ENCODE data around the gene TMEM186.
"Not testable (repeated sequence)": the region's sequence is repeated elsewhere in the genome, so short reads cannot be mapped to it uniquely, and the experiment has no call there.

The TMEM186 gene

DNA sequence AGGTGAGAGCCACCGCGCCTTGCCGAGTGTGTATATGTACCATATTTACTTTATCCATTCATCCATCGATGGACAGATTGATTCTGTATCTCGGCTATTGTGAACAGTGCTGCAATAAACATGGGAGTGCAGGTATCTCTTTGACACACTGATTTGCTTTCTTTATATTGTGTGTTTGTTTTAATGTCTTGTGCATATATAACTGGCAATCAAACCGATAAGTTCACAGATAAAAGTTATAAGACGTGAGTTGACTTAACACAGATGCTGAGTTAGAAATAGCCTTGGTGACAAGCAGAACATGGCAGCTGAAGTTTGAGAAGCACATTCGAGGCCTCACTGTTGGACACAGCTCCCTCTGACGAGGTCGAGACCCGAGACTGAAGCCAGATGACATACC, 23.2 kb downstream of the TMEM186 start:
- DNase-seq (ENCODE audit: low read depth in 2 of 2): no peak

DNA sequence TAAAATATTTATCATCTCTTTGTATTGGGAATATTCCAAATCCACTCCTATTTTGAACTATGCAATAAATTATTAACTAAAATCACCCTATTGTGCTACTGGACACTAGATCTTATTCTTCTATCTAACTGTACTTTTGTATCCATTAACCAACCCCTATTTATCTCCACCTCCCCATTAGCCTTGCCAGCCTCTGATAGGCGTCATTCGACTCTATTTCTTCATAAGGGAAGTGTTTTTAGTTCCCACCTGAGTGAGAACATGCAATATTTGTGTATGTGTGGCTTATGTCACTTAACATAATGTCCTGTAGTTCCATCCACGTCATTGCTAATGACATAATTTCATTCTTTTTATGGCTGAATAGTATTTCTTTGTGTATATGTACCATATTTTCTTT, 23.9 kb downstream of the TMEM186 start:
- no peak for DNase-seq (ENCODE audit: low read depth in 2 of 2)

GRCh38 chr16:8768692-8769091, 28.7 kb downstream of the TMEM186 start:
- DNase-seq (ENCODE audit: low read depth in 2 of 2): no peak

- DNase-seq (ENCODE audit: low read depth in 2 of 2): no peak
Measured at GRCh38 chr16:8768283-8768682, 29.2 kb downstream of the TMEM186 start.

DNA sequence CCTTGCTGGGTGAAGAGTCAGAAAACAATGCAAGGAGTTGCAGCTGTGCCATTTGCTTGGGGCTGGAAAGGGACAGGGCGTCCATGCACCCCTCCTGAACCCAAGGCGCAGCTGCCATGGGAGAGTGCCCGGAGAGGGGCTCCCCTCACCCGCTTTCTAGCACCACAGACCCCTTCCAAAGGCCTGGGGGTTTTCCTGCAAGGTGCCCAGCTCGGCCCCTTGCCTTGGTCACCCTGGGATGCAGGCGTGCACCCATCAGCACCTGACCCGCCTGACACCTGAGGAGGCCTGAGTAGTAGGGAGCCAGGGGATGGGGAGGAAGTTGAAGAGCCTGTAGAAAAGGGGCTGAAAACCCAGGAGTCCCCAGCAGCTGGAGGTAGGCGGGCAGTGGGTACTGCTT, 30.3 kb downstream of the TMEM186 start:
- no peak for DNase-seq (ENCODE audit: low read depth in 2 of 2)

DNA sequence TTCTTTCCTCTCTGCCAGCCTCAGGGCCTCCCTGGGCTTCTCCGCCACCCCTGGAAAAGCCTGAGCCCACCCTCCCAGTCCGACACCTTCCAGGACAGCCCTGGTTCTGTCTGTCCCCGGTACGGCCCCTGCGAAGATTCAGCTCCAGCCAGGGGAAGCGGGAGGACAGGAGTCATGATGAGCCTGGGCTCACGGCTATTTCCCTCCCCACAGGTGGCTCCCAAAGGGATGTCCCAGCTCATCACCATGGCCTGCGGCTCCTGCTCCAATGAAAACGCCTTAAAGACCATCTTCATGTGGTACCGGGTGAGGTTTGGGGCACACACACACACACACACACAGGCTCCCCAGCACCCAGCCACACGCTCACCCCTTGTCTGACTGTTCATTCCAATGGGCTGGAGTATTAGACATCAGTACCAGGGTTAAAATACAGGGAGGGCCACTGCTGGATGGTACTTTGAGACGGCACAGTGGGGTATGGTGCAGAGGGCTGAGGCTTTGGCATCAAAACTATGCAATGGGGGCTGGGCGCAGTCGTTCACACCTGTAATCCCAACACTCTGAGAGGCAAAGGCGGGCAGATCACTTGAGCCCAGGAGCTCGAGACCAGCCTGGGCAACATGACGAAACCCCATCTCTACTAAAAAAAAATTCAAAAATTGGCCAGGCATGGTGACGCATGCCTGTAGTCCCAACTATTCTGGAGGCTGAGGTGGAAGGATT, 32.8 kb downstream of the TMEM186 start:
- DNase-seq (ENCODE audit: low read depth in 2 of 2): no peak

DNA sequence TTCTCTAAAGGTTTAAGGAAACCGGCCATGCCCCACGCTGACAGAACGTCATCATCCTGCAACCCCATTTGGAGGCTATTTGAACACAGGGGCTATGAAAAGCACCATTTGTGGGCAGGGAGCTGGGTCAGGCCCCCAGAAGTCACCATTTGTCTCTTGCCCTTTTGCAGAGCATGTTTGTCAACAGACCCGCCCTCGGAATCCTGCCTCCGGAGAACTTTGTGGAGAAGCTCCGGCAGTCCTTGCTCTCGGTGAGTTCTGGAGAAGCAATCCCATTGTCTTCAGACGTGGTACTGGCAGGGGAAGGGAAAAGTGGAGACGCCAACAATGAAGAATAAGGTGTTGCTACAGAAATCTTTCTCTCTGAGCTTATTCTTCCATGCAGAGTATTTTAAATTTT, 33.5 kb downstream of the TMEM186 start:
- DNase-seq (ENCODE audit: low read depth in 2 of 2): no peak

- no peak for DNase-seq (ENCODE audit: low read depth in 2 of 2)
Measured at GRCh38 chr16:8763083-8763482, 34.4 kb downstream of the TMEM186 start.

DNA sequence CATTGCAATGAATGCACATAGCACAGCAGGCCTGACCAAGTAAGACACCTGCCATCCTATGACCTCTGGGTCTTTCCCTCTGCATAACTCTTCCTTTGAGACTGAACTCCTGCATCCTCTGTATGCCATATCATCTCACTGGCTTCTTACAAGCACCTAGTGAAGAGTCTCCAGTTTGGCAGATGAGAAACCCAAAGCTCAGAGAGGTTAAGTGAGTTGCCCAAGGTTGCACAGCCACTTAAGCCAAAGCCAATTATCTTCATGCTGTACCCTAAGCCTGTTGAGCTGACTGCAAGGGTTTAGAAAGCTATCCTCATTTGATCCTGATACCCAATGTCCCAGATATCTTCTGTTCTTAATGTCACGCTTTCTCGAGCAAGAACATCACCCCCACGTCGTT, 35.2 kb downstream of the TMEM186 start:
- DNase-seq (ENCODE audit: low read depth in 2 of 2): no peak

DNA sequence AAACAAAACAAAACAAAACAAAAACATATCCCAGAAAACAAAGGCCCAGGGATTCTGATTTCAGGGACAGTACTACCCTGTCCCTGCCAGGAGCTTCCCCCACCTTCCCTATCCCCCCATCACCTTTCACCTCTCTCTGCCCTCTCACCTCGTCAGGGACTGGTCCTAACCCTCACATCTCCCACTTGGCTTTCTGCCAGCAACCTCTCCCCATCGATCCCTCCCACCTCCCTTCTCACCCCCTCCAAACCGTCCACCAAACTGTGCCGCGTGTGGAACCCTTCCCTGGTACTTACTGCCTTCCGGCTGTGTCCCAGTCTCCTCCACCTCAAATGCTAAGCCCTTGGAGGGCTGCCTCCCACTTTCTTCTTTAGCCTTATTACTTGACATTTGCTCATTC, 36.4 kb downstream of the TMEM186 start:
- DNase-seq (ENCODE audit: low read depth in 2 of 2): no peak

DNA sequence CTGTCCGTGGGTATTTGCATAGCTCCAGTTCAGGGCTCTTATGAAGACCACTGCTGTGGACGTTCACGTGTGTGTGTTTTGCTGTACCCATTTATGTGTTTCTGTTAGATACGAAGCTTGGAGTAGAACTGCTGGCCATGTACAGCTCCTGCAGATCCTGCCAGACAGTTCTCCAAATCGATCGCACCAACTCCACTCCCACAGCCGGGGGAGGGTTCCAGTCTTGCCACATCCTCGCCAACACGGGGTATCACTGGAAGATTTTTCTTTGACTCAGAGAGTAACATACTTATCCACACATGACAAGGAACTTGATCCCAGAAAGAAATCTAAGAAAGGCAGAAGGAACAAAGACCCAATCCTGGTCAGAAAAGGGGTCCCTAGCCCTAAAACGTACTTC, 37.4 kb downstream of the TMEM186 start:
- DNase-seq (ENCODE audit: low read depth in 2 of 2): no peak

DNA sequence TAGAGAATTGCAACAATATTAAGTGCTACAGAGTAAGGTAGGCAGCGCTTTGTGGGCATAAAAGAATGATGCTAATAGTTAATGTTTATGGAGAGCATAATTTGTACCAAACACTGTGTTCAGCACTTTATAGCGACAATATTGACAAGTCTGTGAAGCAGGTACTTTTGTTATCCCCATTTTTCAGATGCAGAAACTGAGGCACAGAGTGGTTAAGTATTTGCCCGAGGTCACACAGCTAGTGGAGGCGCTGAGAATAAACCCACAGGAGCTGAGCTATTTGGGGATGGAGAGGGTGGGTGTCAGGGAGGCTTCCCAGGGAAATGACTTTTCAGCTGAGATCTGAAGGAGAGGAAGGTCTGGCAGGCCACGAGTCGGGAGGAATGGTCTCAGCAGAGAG, 39.4 kb downstream of the TMEM186 start:
- DNase-seq (ENCODE audit: low read depth in 2 of 2): no peak

DNA sequence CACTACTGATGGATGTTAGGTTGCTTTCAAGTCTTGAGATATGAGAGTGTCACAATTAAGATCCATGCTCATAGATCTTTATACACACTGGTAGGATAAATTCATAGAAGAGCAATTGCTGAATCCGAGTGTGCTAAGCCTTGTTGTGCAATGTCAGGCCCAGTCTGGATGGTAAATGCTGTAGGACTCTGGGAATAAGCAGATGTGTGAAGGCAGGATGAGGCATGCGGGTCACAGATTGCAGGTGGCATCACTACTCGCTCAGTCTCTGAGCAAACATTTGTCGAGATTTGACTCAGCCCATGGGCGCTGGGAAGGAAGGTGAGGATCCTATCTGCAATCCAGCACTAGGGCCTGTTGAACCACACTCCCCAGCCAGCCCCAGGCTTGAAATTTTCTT, 40.7 kb downstream of the TMEM186 start:
- no peak for DNase-seq (ENCODE audit: low read depth in 2 of 2)

DNA sequence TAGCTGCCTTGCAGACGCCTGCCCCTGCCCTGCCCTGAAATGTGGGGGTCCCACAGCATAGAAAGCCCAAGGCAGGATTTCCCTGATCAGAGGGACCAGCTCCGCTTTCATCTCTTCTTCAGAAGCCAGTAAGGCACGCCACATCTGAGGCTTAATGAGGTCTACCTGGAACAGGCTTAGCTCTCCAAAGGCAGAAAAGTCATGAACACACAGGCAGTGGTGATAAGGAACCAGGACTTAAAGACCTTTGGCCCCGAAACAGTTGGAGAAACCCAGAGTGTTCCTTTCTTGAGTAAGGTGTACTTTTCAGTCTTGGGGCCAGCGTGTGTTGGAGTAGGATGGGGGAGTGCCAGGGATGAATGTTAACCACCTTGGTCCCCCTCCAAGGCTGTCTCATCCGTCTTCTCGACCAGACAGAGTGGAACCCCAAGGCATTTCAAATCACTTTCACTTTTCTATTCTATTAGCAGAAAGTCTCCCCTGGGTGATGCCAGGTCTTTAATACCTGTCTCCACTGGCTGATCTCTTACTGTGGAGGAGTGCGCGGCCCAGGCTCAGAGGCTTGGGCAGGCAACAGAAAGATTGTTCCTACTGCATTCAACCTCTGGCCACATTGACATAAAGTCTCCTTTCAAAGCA, 43.9 kb downstream of the TMEM186 start:
- DNase-seq (ENCODE audit: low read depth in 2 of 2): no peak

DNA sequence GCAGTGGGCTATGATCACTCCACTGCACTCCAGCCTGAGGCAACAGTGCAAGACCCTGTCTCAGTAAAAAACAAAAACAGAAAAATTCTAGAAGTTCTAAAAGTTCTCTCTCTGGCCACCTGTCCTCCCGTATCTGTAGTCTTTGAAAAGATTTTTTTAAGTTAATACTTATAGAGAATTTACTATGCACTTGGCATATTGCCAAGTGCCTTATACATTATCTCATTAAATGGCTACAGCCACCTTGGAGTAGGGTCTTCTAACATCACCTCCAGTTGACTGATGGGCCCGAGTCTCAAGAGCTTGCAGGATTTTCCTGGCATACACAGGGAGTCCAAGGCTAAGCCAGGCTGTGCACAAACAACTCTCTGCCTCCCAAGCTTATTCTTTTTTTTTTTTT, 44.7 kb downstream of the TMEM186 start:
- no peak for DNase-seq (ENCODE audit: low read depth in 2 of 2)

DNA sequence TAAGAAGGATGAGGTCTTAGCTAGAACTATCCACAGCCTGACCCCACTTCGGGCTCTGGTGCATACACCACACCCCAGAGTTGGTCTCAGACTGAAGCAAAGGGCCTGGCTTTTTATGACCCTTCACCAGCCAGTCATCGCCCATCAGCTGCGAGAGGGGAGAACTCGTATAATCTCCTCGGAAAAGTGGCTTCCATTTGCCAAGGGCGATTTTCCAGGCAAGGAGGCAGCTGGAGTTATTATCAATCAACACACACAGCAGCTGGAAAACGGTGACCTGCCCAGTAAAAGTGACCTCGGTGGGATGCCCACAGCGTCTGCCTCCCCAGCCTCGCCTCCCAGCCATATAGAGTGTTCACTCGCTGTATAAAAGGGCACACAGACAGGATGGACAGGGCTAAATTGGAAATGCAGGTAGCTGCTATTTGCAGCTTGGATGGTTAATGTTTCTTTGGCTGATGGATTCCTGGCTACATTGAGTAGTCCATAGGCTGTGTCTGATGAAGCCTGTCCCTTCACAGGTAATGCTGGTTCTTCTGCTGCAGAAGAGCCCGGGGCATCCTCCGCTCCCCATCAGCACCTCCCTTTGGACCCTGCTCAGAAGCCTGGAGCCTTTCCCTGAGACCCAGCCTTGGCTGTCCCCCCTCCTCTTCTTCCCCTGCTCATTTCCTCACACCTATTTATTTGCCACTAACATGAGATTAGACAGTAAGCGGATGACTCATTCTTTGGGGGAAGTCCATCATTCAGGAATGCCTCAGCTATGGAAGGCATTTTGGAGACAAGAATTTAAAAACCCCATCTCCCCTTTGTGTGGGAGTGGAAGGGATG, 45.7 kb downstream of the TMEM186 start:
- DNase-seq (ENCODE audit: low read depth in 2 of 2): no peak

- DNase-seq (ENCODE audit: low read depth in 2 of 2): not testable (repeated sequence)
Measured at GRCh38 chr16:8748944-8749343, 48.5 kb downstream of the TMEM186 start.

Measured in stimulated activated CD8-positive, alpha-beta memory T cell treated with anti-CD3 and anti-CD28 coated beads, Interleukin-2, amount 100 ng/mL, for 1 hour (primary cell).